CD4-positive, alpha-beta T cell treated with Interferon gamma for 1 hour (primary cell): Measurements from ENCODE around the gene UBE2D1.

Source experiments
- DNase-seq: peaks from one replicate; pipeline ENCODE4 v3.0.0-alpha.2; 2020

The UBE2D1 gene

DNA sequence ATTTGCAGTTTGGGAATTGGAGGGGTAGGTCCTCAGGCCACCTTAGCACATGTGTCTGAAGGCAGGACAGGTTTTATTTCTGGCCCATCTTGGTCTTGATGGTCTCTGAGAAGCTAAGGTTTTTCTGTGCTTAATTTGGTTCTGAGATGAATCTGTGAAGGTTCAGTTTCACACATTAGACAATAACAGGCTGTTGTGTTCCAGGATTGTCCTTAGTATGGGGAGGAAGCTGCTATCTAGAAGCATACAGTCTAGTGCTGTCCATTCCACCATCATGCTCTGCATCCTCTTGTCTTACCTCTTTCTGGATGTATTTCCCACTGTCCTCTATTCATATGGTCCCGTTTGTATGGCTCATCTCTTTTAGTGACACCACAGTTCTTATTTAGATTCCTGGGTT lies 7.1 kb downstream of the UBE2D1 start:
- DNase-seq: no peak

DNA sequence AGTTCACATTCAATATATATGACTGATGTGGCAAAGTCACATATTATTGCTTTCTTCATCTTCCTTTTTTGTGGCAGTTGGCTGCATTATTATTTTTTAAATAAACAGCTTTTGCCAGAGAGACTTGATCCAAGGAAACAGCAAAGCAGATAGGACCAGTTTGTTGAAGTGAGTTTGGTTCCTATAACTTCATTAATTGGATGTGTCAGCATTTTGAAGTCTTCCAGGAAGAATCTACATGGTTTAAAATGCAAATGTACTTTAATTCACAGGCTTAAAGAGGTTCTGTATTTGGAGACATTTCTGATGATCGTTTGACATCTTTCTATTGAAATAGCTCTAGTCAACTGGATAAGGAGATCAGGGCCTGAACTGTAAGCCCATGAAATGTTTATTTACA lies 13.2 kb downstream of the UBE2D1 start:
- no peak for DNase-seq

DNA sequence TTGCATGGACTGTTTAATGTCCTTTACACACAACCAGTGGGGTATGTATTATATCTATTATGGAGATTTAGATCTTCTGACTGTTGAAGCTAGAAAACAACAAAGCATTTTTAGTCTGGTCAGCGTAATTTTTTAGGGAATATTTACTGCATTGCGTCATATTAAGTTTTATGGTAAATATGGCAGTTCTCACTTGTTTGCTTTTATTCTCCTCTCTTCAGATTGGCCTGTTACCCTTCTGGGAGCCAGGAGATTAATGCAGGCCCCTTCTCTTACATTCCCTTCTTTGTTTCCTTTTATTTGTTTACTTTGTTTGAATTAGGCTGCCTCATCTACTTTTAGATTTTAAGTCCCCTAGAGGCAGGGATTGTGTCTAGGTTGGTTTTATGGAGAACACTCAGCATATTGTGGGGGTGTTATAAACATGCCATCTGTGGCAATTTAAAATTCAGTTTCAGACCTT lies 13.8 kb downstream of the UBE2D1 start:
- DNase-seq: no peak

- no peak for DNase-seq
These were observed 15.2 kb downstream of the UBE2D1 start for GRCh38 chr10:58350023-58350422.

DNA sequence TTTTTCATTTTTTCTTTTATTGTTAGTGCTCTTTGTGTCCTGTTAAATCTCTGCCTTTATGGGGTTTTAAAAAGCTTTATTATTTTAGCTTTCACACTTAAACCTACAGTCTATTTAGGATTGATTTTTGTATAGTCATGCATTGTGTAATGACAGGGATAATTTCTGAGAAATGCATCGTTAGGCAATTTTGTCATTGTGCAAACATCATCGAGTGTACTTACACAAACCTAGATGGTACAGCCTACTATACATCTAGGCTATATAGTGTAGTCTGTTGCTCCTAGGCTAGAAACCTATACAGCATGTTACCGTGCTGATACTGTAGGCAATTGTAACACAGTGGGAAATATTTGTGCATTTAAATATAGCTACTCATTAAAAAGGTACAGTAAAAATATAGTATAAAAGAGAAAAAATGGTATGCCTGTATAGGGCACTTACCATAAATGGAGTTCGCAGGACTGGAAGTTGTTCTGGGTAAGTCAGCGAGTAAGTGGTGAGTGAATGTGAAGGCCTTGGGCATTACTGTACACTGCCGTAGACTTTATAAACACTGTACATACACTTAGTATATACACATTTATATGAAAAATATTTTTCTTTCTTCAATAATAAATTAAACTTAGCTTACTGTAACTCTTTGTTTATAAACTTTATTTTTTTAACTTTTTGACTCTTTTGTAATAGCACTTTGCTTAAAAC lies 16.0 kb downstream of the UBE2D1 start:
- DNase-seq: no peak

DNA sequence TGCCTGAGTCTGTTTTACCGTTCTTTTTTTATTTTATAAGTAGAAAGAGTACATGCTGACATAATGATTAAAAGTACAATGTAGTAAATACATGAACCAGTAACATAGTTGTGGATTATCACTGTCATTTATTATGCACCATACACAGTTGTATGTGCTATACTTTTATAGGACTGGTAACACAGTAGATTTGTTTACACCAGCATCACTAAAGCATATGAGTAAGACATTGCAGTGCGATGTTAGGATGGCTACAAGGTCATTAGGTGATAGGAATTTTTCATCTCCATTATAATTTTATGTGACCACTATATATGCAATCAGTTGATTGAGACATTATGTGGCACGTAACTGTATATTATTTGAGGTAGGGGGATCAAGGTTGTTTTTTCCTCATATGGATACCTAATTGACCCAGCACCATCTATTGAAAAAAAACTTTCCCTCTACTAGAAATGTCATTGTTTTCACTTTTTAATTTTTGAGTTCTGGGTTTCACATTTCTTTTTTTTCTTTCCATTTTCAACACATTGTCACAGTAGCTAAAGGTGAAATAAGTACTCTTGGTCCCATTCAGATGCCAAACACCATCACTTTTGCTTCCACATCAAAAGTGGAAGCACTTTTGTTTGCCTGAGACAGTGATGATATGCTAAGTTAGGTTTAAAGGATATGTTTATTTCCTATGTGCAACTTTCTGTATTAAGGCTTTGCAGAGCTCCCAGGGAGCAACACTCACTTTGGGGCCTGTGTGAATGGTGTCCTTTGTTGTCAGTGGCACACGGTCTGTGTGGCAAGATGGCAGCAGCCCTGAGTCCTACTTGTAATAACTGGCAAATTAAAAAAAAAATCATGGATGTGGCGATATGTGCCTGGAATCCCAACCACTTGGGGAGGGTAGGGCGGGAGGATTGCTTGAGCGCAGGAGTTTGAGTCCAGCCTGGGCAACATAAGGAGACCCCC lies 17.1 kb downstream of the UBE2D1 start:
- no peak for DNase-seq

DNA sequence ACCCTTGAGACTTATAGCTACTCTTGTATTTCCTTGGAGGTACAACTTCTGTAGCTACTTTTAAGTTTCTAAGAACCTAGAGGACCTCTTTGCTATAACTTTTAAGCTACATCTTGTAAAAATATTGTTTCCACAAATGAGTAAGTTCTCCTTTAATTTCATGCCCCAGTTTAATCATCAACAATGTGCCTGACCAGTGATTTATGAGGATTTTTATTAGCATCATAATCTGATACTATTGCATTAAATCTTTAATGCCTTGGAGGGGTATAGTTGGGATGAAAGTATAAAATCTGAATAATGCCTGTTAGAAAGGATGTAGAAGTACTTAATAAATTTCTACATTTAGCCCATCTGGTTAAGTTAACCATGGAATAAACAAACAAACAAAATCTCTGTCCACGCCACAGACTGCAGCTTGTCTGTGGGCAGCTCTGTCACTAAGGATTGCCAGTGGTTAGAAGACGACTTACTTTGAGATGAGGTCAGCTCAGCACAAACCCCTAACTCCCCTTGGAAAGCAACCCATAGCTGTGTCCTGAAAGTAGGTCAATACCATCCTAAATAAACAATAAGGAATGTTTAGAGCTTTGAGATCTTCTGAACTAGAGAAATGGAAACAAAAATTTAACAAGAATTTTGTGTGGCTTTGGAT lies 18.3 kb downstream of the UBE2D1 start:
- no peak for DNase-seq

GRCh38 chr10:58356756-58357155 lies 21.9 kb downstream of the UBE2D1 start:
- DNase-seq: no peak

- no peak for DNase-seq
These were observed 23.6 kb downstream of the UBE2D1 start for GRCh38 chr10:58358314-58358933.

- no peak for DNase-seq
These were observed 24.1 kb downstream of the UBE2D1 start for GRCh38 chr10:58358947-58359346.

- no peak for DNase-seq
These were observed 24.7 kb downstream of the UBE2D1 start for GRCh38 chr10:58359541-58359940.

DNA sequence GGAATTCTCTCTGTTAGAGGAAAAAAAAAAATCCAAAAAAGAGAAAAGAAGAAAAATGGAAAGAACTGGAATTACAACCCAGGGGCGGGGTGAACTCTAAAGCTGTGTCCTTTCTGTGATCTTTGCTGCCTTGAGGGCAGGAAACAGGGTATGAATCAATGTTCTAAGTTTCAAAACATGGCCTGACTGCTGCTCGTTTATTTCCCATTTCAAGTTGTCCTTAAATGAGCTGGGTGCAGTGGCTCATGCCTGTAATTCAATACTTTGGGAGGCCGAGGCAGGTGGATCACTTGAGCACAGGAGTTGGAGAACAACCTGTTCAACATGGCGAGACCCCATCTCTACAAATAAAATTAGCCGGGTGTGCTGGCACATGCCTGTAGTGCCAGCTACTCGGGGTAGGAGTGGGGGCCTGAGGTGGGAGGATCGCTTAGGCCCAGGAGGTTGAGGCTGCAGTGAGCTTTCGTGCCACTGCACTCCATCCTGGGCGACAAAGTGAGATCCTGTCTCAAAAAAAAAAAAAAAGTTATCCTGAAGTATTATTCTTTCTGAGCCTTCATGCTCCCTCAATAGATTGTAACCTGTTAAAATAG lies 25.7 kb downstream of the UBE2D1 start:
- no peak for DNase-seq

GRCh38 chr10:58361353-58361752 lies 26.5 kb downstream of the UBE2D1 start:
- DNase-seq: no peak

DNA sequence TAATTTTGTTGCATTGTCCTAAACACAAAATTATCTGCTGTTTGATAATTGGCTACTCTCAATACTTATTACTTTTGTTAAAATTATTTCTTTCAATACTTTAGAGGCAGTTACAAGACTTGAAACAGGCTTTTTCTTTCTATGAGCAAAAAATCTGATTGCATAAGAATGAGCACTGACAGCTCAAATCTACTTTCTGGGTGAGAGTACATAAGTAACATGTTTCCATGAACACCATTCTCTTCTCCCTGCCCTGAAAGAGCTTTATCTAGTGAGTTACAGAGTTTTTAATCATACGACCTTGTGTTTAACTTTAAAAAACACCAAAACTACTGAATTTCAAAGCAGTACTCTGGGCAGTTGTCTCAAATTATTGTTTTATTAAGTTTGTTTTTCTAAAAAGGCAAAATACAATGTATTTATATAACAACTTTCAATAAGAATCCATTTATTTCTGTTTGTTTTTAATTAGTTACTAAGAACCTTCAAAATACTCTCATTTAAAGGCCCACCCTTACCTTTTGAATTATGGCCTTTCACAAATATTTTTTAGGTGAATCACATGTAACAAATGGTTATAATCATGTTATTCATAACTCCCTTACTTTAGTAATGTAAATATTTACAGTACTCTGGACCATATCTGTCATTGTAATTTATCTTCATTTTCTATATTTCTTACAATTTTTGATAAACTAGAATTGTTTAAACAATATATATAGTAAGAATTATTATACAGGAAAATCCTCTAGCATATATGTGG lies 27.4 kb downstream of the UBE2D1 start:
- no peak for DNase-seq

DNA sequence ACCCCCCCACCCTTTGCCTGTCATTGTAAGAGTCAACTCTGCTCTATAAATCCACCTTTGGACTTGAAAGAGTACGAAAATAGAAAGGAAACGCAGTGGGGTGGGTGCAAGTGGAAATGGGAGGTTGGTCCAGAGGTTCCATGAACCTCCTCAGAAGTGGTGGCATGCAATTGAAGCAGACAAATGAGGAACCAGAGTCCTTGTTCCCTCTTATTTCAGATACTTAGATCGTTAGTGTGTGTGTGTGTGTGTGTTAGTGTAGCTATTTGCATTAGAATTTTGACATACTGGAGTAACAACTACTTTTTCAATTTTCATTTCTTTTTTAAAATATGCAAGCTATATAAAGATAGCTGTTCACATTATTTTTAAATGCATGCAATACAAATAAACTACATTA lies 32.3 kb downstream of the UBE2D1 start:
- no peak for DNase-seq

DNA sequence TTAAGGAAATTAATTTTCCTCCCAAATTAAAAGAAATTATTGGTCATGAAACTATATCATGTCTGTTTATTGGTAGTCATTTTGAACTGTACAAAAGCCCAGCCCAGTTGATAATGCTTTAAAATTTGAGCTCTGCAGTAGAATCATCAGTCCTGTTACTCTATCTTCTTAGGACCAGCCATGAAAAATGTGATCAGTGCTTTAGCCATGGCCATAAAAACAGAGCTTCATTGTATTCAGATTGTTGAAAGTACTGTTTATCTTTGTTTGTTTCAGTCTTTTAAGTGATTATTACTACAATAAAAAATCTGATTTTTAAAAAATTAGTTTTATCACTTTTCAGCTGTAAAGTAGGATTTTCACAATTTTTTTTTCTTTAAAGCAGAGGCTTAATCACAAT lies 36.7 kb downstream of the UBE2D1 start:
- DNase-seq: no peak

- no peak for DNase-seq
These were observed 38.0 kb downstream of the UBE2D1 start for GRCh38 chr10:58372607-58373441.

DNA sequence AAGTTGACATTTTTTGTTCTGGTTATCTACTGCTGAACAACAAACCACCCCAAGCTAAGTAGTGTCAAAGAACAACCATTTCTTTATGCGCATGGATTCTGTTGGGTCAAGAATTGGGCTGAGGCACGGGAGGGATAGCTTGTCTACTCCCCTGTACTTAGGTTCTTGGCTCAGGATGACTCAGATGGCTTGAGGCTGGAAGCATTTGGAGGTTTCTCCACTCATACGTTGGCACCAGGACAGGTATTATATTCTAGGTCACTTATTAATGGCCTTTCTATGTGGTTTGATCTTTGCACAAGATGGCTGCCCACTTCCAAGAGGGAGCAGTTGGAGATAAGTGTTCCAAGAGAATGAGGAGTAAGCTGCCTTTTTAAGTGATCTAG lies 38.6 kb downstream of the UBE2D1 start:
- no peak for DNase-seq

DNA sequence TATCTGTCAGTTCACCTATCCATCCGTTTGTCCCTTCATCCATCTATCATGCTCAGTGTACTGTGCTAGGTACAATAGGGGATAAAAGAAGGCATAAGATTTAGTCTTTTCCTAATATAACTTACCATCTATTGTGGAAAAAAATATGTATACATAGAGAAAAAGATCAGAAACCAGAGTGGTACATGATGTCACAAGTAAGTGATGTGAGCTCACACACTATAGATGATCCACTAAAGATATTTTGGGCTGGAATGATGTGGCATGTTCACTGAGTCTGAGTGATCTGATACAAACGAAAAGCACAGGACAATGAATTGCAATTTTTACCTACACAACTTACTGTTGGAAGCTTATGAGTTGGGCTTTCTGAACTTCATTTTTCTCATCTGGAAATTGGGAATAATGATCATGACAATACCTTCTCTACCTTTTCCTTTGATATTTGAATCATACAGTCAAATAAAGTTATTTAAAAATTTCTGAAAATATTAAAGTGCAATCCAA lies 47.7 kb downstream of the UBE2D1 start:
- DNase-seq: no peak

- no peak for DNase-seq
These were observed 49.3 kb downstream of the UBE2D1 start for GRCh38 chr10:58384095-58384494.

- DNase-seq: no peak
These were observed 49.8 kb downstream of the UBE2D1 start for GRCh38 chr10:58384544-58384998.
